A549 (cell line): Measurements from ENCODE around the gene TMOD1.

Source experiments
- CTCF ChIP-seq: fragments of >200 bp; sonication (Bioruptor Twin); formaldehyde crosslinking; IDR thresholded peaks from 3 replicates; pipeline ENCODE4 v1.5.1; 2016
- MAX ChIP-seq: IDR thresholded peaks from 2 replicates; pipeline ENCODE4 v1.6.1; 2012

GRCh38 chr9:97468658-97469448 is 32.6 kb upstream of the TMOD1 start:
- TF ChIP-seq CTCF (peak; percentile 80), MAX (no peak)
